K562 (cell line): ENCODE measurements around the gene FAM222A. TPM values are rescaled to one million over a fixed set of nuclear protein-coding genes. Genes with fewer than 3 reads are reported as not detected.

Experiments used
- CBFB ChIP-seq: sonication (generic); formaldehyde crosslinking; IDR thresholded peaks from 2 replicates; pipeline ENCODE4 v1.4.0; 2020; ENCODE audit warnings: mild to moderate bottlenecking, missing genetic modification reagents
- CEBPB ChIP-seq: fragments of 450-650 bp; IDR thresholded peaks from 2 replicates; pipeline ENCODE4 v1.6.1; 2016; ENCODE audit warnings: missing genetic modification characterization, missing compliant biosample characterization
- CREBBP ChIP-seq: IDR thresholded peaks from one replicate; pipeline ENCODE4 v1.6.1; 2012; ENCODE audit warnings: low read depth, mild to moderate bottlenecking, control low read depth, inconsistent platforms, low read length
- ESRRA ChIP-seq: fragments of 450-650 bp; IDR thresholded peaks from 2 replicates; pipeline ENCODE4 v1.6.1; 2014; ENCODE audit warnings: low read depth, mild to moderate bottlenecking, moderate library complexity, borderline replicate concordance
- FOXA3 ChIP-seq, 2 experiments: fragments of 450-650 bp in 1 of 2; sonication (generic) in 1 of 2; formaldehyde crosslinking; IDR thresholded peaks in 1 of 2; conservative IDR thresholded peaks in 1 of 2; 2 replicates each; pipeline versions ENCODE4 v1.4.0 to v1.8.0; 2020 to 2022; ENCODE audit warnings: mild to moderate bottlenecking in 2 of 2, missing genetic modification reagents in 1 of 2
- GABPB2 ChIP-seq: fragments of 250-450 bp; sonication (Bioruptor Pico); conservative IDR thresholded peaks from 2 replicates; pipeline ENCODE4 v1.5.1; 2021; ENCODE audit warnings: mild to moderate bottlenecking
- MCM2 ChIP-seq: fragments of 450-650 bp; IDR thresholded peaks from 2 replicates; pipeline ENCODE4 v1.6.1; 2017; ENCODE audit warnings: low read depth, mild to moderate bottlenecking
- MIER1 ChIP-seq: fragments of 450-650 bp; IDR thresholded peaks from 2 replicates; pipeline ENCODE4 v1.6.1; 2016; ENCODE audit warnings: antibody characterized with exemption, mild to moderate bottlenecking, low read depth
- RBM25 ChIP-seq: fragments of 200-400 bp; formaldehyde crosslinking; IDR thresholded peaks from 2 replicates; pipeline ENCODE4 v1.6.1; 2018; ENCODE audit warnings: low read length, low read depth, moderate library complexity; ENCODE audit not compliant: severe bottlenecking
- RNF2 ChIP-seq: sonication (generic); IDR thresholded peaks from 2 replicates; pipeline ENCODE4 v1.6.1; 2016
- SIX5 ChIP-seq, 2 experiments: IDR thresholded peaks; 2 replicates each; pipeline ENCODE4 v1.6.1; 2011; ENCODE audit warnings: low read length in 2 of 2, borderline replicate concordance in 1 of 2, low read depth in 1 of 2, mild to moderate bottlenecking in 1 of 2, moderate library complexity in 1 of 2; ENCODE audit not compliant: insufficient read depth in 1 of 2
- SREBF1 ChIP-seq: fragments of 150-350 bp; IDR thresholded peaks from 2 replicates; pipeline ENCODE4 v1.6.1; 2014; ENCODE audit warnings: antibody characterized with exemption, low read depth, low read length, borderline replicate concordance
- STAT5A ChIP-seq: IDR thresholded peaks from 2 replicates; pipeline ENCODE4 v1.6.1; 2012; ENCODE audit warnings: low read length, inconsistent platforms, borderline replicate concordance
- ZBTB1 ChIP-seq: sonication (generic); formaldehyde crosslinking; IDR thresholded peaks from 2 replicates; pipeline ENCODE4 v1.8.1; 2023; ENCODE audit warnings: missing genetic modification reagents, low read depth, mild to moderate bottlenecking, borderline replicate concordance
- ZC3H4 ChIP-seq: sonication (generic); formaldehyde crosslinking; IDR thresholded peaks from 2 replicates; pipeline ENCODE4 v1.9.0; 2021; ENCODE audit warnings: missing genetic modification reagents, borderline replicate concordance
- ZNF778 ChIP-seq: fragments of 450-650 bp; formaldehyde crosslinking; IDR thresholded peaks from 2 replicates; pipeline ENCODE4 v1.4.0; 2020; ENCODE audit warnings: mild to moderate bottlenecking, moderate library complexity
- polyA plus RNA-seq, 8 experiments: library from polyadenylated mRNA; depleted of rRNA in 4 of 8; stranded (reverse) in 5 of 8; unstranded in 3 of 8; fragments of >200 nt; fragmentation: Nextera tagmentation in 2 of 8; fragmentation: Illumina TruSeq in 1 of 8; extraction: Ambion mirVana in 2 of 8; extraction: Trizol in 1 of 8; gene quantifications; 2 replicates each; pipeline versions ENCODE4 v1.2.1 to v1.2.3, GENCODE V29; 2011 to 2014; ENCODE audit warnings: inconsistent platforms in 1 of 8, missing spikeins in 1 of 8
- total RNA-seq, 7 experiments: library from RNA; depleted of rRNA in 6 of 7; stranded (reverse); fragments of >200 nt in 6 of 7; fragmentation: Illumina TruSeq in 2 of 7; extraction: Trizol in 2 of 7; gene quantifications; 2 replicates each; pipeline versions ENCODE4 v1.2.1 to v1.2.3, GENCODE V29; 2011 to 2021; ENCODE audit warnings: low replicate concordance in 1 of 7
- TF ChIP-seq, protein P1 (sequence below): fragments of 450-650 bp; IDR thresholded peaks from 2 replicates; pipeline ENCODE4 v1.6.1; 2017; ENCODE audit warnings: mild to moderate bottlenecking, moderate library complexity
- TF ChIP-seq, protein P2 (sequence below): sonication (generic); formaldehyde crosslinking; IDR thresholded peaks from 2 replicates; pipeline ENCODE4 v1.8.0; 2022; ENCODE audit warnings: mild to moderate bottlenecking, low read depth, missing genetic modification reagents
- TF ChIP-seq, protein P3 (sequence below): fragments of 250-450 bp; sonication (Bioruptor Pico); IDR thresholded peaks from 2 replicates; pipeline ENCODE4 v1.4.0; 2020

FAM222A gene
- total and polyA plus RNA-seq, 9 of the 15 experiments (the other 6 are each of a cell fraction or from before 2014, with no cell fraction given) = 0.03 to 0.36 (median 0.12) TPM; not detected in 1

DNA sequence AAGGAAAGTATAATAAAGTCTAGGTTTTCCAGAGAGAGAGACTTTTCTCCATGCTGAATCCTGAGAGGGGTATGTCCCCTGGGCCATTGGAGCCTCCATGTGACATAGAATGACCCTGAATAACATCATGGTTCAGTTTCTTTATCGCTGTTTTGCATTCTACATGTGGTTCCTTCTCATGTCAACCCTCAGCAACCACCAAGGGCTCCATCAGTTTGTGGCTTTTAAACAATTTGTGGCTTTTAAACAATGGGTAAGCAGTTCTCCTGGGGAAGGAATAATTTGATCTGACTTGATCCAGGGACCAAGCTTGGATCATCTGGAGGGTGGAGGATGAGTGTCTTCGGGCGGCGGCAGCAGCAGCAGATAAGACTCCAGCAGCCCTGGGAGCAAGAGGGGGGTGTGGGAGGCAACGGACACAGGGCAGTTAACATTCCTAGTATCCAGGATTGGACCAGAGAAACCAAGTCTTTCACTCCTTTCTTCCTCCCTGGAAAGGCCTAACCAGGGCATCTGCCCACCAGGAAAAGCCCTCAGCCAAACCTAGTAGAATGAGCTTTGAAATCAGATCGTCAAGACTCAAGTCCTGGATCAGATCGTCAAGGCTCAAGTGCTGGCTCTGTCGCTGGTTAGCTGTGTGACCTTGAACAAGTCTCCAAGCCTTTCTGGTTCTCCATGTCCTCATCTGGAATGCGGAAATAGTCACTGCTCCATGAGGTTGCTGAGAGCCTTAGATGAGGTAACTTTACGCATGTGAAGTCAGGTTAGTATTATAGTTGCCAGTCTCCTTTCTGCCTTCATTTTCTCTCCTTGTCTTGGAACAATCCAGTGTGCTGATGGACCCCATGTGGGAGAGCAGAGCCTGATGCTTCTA lies 27.8 kb upstream of the FAM222A start (continued):
- TF ChIP-seq ZC3H4 (CRISPR knock-in tag) (no peak), ESRRA (peak; percentile 34; the same call in 1 of the 2 replicates), CEBPB (tag) (no peak), SREBF1 (no peak), RBM25 (peak; percentile 33), ZNF778 (no peak), ZBTB1 (CRISPR knock-in tag) (peak; percentile 49; the same call in 1 of the 2 replicates), GABPB2 (CRISPR knock-in tag) (no peak), MIER1 (no peak), STAT5A (no peak), SIX5 (IDR thresholded peaks at IDR 0.05; ENCODE audit: borderline replicate concordance in 1 of 2, insufficient read depth in 1 of 2, low read depth in 1 of 2, low read length in 2 of 2) (no peak), FOXA3 (CRISPR knock-in tag; conservative IDR thresholded peaks at IDR 0.05 in 1 of 2, IDR thresholded peaks at IDR 0.05 in 1 of 2) (no peak), MCM2 (no peak), CREBBP (no peak), RNF2 (no peak), CBFB (CRISPR knock-in tag) (no peak)
- TF ChIP-seq, protein P1, sequence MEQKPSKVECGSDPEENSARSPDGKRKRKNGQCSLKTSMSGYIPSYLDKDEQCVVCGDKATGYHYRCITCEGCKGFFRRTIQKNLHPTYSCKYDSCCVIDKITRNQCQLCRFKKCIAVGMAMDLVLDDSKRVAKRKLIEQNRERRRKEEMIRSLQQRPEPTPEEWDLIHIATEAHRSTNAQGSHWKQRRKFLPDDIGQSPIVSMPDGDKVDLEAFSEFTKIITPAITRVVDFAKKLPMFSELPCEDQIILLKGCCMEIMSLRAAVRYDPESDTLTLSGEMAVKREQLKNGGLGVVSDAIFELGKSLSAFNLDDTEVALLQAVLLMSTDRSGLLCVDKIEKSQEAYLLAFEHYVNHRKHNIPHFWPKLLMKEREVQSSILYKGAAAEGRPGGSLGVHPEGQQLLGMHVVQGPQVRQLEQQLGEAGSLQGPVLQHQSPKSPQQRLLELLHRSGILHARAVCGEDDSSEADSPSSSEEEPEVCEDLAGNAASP = no peak
- TF ChIP-seq, protein P2, sequence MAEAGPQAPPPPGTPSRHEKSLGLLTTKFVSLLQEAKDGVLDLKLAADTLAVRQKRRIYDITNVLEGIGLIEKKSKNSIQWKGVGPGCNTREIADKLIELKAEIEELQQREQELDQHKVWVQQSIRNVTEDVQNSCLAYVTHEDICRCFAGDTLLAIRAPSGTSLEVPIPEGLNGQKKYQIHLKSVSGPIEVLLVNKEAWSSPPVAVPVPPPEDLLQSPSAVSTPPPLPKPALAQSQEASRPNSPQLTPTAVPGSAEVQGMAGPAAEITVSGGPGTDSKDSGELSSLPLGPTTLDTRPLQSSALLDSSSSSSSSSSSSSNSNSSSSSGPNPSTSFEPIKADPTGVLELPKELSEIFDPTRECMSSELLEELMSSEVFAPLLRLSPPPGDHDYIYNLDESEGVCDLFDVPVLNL (CRISPR knock-in tag) = no peak
- TF ChIP-seq, protein P3, sequence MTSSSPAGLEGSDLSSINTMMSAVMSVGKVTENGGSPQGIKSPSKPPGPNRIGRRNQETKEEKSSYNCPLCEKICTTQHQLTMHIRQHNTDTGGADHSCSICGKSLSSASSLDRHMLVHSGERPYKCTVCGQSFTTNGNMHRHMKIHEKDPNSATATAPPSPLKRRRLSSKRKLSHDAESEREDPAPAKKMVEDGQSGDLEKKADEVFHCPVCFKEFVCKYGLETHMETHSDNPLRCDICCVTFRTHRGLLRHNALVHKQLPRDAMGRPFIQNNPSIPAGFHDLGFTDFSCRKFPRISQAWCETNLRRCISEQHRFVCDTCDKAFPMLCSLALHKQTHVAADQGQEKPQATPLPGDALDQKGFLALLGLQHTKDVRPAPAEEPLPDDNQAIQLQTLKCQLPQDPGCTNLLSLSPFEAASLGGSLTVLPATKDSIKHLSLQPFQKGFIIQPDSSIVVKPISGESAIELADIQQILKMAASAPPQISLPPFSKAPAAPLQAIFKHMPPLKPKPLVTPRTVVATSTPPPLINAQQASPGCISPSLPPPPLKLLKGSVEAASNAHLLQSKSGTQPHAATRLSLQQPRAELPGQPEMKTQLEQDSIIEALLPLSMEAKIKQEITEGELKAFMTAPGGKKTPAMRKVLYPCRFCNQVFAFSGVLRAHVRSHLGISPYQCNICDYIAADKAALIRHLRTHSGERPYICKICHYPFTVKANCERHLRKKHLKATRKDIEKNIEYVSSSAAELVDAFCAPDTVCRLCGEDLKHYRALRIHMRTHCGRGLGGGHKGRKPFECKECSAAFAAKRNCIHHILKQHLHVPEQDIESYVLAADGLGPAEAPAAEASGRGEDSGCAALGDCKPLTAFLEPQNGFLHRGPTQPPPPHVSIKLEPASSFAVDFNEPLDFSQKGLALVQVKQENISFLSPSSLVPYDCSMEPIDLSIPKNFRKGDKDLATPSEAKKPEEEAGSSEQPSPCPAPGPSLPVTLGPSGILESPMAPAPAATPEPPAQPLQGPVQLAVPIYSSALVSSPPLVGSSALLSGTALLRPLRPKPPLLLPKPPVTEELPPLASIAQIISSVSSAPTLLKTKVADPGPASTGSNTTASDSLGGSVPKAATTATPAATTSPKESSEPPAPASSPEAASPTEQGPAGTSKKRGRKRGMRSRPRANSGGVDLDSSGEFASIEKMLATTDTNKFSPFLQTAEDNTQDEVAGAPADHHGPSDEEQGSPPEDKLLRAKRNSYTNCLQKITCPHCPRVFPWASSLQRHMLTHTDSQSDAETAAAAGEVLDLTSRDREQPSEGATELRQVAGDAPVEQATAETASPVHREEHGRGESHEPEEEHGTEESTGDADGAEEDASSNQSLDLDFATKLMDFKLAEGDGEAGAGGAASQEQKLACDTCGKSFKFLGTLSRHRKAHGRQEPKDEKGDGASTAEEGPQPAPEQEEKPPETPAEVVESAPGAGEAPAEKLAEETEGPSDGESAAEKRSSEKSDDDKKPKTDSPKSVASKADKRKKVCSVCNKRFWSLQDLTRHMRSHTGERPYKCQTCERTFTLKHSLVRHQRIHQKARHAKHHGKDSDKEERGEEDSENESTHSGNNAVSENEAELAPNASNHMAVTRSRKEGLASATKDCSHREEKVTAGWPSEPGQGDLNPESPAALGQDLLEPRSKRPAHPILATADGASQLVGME (CRISPR knock-in tag) = no peak
